D341Med (cell line): ENCODE data around the gene RGMA.

Source experiments
- DNase-seq: peaks from one replicate; pipeline ENCODE4 v3.0.0; 2012; ENCODE audit warnings: low spot score

Gene RGMA

DNA sequence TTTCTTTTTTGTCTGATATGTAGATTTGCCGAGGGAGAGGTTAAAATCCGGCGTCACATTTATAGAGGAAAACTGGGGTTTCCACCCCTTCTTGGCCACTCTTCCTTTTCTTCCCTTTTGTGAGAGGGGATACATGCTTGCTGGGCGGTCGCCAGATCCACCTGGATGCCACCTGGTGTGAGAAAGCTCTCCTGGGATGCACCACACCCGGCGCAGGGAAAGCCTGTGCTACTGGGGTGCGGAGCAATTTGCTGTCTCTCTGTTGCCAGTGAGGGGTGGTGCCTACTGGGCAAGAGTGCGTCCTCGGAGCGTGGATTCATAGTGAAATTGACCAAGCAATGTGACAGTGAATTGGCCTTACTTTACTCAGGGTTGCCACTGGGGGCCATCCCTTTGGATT lies 2.5 kb upstream of the RGMA start:
- DNase-seq, result no peak

DNA sequence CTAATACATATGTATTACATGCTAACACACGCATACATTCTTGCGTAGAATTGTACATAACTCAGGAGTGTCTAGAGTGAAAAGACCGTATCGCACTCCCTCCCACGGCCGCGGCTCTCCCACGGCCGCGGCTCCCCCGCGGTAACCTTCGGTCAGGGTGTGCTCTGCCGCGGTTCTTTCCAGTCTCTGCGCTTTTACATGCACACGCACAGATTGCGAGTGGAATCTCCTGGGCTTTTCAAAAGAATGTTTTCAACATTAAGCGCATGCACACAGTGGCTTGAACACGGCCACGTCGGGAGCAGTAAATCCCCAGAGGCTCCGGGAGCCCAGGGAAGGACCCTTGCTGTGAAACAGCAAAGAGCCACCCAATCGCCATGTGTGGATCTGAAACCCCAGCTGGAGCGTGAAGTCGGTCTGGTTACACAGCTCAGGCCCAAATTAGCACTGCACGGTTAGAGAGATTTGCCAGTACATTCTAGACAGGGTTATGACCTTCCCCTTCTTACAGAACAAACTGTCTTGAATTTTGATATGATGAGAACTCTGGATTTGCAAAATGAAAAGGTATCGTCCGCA lies 805 bp upstream of the RGMA start:
- no peak for DNase-seq

DNA sequence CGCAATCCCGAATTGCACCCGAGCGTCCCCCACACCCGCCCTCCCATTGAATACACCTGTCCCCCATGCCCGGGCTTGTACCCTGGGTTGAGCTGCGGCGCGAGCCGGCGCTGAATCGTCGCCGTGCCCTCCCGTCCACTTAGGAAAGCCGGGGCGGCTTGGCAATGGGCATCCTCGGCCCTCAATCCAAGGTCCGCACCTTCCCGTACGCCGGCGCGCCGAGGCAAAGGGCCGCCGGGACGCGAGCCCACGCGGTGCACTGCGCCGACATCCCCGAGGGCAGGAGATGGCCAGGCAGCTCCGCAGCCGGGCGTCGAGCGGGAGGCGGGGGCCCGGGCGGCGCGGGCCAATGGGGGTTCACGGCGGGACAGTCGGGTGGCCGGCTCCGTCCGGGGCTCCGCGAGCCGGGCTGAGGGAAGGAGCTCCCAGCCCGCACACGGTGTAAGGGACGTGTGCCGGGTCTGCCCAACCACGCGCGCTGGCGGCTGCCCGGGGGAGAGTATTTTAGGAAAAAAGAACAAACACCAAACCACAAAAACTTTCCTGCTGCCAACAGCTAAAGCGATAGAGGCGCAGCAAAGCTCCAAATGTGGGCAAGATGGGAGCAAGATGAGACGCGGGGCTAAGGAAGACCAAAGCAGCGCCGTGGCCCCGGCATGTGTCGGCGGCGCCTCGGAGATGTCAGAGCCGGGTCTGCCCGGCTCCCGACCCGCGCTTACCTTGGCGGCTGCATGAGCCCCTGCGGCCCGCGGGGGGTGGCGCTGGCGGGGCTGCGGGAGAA lies 621 bp downstream of the RGMA start:
- DNase-seq, result peak; percentile 79

DNA sequence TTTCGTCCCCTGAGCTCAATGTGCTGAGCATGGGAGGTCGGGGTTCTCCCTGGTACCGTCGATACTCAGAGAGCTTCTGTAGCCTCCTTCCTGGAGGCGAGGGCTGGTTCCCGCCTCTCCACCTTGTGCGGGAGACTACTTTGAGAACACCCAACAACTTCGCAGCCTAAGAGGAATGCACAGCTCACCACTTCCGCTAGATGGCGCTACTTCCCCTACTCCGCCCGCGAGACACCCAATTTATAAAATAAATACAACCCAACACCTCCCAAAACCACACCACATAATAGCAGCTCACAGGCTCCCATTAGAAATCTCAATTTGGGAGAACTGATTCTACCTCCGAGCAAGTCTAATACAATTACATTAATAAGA lies 1.2 kb downstream of the RGMA start:
- DNase-seq, result peak; percentile 84

DNA sequence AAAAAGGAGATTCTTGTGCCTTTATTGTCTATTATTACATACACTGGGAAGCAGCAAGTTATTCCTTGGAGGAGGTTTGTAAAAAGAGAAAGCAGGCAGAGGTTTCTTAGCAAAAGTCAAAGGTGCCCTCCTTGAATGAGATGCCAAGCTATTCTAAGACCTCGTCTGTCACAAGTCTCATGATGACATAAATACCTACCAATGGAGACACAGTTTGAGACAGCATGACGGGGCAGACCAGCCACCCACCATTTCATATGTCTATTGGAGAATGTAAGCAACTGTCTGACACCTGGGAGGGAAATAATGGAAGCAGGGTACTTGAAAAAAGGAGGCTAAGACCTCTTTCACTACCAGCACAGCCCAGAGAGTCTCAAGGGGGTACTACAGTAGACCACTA lies 2.2 kb downstream of the RGMA start:
- DNase-seq, result no peak

DNA sequence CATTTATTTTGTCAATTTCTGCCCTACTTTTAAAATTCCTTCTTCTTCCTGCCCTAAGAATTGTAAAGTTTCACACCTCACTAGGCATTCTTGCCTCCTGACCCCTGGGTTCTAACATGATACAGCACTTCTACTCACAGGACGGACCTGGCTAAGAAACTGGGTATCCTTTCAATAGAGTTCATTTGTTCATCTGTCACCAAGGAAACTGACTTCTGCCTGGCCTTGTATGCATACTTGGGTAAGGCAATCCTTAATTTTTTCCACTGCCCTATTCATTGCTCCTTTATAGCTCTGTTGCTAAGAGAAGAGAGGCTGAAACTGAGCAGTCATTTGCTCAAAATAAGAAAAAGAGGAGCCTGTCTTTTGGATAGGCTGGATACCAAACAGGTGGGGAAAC lies 3.3 kb downstream of the RGMA start:
- no peak for DNase-seq

DNA sequence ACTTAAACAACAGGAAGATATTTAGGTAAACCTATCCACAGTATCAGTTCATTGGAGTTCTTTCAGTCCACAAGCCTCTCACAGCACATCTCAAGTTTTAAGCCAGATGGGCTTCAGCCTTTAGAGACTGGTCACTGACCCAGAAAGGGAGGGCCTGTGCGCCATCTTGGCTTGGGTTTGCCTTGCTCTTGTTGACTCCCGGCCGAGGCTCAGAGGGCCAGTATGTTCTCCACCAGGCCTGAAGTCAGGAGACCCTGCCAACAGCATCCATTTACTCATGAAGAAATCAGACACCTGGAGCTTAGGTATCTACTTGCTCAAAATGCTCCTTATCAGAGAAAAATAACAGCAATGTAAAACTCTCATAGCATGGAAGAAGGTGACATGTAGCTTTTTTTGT lies 6.2 kb downstream of the RGMA start:
- no peak for DNase-seq

DNA sequence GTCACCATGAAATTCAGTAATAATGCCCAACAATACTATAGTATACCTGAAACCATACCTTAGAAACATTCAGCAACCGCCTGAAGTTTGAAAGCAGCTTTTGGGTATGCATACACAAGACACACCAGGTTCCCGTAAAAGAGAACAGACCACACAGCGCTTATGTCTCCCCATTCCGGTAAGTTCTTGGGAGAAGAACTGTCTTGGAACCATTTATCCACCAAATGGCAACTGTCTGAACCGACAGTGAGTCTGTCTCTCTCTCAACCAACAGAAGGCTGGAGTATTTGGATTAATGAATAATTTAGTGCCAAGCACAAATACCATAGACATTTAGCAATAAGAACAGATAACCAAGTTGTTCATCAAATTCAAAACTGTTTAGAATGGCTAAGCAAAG lies 7.6 kb downstream of the RGMA start:
- DNase-seq, result no peak

DNA sequence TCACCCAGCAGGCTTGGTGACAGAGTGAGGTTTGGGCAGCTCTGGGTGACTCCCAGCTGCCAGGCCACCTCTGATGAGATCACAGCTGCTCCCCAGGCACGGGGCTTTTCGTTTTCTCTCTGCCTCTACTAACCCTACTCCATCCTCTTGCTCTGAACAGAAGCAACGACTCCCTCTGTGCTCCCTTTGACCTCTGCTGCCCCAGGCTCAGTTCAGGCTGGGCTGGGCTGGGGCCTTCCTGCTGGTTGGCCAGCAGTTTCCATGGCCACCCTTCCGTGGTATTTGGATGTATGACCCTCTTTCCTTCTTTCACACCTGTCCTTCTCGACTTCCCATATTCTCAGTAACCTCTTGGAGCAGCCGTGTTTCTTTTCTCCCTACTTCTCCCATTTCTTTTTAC lies 8.6 kb downstream of the RGMA start:
- no peak for DNase-seq

DNA sequence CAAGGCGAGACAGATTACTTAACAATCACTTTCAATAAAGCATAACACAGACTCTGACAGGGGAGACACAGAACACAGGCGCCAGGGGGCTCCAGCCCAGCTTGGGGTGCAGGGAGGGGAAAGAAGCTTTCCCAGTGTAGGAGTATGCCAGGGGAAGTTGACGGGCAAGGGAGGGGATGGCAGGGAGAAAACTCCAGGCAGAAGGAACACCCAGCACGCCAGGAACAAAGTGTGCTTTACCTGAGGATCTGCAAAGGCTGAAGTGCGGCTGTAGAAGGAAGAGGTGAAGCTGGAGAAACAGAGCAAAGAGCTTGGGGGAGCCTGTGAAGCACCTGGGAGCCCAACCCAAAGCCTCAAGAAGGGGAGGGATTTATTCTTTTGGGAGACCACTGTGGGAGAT lies 12.1 kb downstream of the RGMA start:
- DNase-seq, result no peak

DNA sequence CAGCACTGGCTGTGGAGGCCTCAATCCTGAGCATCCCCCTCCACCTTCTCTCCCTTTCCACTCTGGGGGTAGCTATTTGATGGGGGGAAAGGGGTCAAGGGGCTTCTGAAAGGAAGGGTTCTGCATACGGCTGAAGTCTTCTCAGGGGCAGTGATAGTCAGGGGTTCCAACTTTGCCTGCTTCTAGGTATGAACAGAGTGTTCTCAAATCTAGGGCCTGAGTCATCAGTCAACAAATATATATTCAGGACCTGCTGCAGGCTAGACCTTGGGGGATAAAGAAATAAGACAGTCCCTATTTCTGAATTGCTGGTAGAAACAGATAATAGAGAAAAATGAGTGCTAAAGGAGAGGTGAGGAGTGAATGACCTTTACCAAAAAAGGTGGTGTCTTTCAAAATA lies 12.8 kb downstream of the RGMA start:
- no peak for DNase-seq

DNA sequence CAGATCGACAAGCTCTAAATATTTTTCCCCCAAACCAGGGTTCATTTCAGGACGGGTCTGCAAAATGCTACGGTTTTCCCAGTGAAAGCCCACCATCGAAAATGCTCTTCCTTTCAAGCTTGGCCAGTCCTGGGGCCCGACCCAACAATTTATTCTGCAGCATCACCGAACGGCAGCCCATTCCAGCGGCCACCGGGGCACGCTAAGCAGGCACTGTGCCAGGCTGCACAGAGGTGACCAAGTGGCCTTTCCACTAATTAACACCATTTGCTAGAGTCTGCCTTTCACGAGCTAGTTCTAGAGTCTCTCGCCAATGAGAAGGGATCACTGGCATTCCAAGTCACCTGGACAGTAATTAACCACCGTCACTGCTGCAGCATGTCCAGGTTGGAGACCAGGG lies 14.4 kb downstream of the RGMA start:
- DNase-seq, result no peak

DNA sequence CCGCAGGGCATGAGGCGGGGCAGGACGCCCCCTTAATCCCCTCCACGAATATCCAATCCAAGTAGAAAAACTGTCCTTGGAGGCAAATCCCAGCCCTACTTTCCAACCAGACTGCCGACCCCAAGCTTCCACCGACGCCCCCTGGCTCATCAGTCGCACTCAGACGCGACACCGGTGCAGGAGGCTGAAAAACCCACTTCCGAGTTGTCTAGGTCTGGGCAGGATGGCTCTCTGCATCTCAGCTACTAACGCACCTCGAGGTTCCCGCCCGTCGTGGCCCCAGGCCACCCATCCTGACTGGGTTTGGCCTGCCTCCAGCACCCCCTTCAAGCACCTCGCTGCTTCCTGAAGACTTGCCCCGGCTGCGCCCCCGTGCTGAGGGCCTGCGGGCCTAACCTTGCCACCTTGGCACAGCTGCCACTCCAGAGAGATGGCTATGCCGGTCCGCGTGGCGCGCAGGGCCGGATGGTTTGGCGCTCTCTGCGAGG lies 15.5 kb downstream of the RGMA start:
- DNase-seq, result no peak

DNA sequence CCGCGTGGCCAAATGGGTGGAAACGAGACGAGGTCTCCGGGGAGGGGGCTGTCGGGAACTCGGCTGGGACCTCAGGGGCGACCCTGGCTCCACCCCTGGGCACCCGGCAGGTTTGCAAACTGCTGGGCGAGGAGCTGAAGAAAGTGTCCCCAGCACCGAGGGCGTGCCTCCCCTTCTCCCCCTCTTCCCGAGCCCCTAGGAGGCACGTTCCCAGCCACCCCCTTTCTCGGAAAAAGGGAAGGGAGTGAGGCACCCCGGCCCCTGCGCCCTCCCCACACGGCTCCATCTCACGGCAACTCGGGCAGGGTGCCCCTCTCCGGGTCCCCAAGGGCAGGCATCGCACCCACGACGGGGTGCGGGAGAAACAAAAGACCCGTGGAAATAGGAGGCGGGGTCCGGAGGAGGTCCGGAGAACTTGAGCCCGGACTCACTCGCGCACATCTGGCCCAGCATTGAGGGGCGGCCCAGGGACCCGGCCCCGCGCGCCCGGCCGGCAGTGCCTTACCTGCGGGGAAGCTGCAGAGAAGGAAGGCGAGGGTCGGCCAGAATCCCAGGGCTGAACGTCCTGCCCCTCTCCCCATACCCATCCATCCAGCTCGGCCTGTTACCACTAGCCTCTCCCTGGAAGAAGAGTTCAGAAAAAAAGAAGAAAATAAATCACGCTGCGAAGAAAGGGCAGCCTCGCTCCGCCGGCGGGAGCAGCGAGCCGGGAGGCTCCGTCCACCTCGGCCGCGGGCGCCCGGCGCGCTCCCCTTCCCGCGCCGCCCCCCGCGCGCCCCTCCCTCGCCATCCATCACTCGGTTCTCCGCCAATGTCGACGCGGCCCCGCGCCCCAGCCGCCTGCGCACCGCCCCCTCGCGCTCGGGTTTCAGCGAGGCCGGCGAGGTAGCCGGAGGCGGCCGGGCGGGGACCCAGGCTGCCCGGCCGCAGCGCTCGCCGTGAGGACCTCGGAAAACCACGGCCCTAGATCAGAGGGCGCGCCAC lies 16.3 kb downstream of the RGMA start:
- DNase-seq, result peak; percentile 81

DNA sequence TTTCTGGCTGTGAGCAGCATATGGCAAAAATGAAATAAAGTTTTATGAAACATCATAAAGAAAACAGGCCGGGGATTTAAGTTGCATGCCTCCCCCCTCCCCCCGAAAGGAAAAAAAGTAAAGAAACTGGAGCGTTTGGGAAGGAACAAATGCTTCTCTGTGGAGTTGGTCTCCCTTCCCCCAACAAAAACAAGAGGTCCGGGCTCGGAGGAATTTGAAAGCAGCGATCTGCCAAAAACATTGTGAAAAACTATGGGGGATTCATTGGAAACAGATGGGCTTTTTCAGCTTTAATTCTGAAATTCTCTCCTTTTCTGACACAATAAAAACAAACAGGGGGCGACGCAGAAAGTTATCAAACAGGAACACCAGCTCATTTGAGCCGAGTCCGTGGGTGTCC lies 17.0 kb downstream of the RGMA start:
- DNase-seq, result no peak

DNA sequence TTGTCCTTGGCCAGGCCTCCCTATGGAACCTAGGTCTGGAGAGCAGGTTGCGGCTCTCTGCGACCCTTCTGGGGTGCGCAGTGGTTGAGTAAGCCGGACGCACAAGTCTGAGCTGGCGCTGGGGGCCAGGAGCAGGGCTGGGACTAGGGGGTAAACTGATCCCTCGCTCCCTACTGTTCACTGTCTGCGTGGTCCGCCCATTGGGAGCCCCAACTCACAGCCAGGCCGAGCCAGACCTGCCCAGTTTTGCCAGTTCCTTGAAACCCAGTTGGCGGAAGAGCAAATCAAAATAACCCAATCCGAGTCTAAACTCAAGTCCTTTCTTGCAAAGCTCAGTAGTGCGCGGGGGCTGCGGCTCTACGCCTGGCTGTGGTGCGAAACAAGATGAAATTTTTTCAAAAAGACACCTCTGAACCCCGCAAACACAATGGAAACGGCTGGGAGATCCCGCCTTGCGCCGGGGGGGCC lies 17.5 kb downstream of the RGMA start:
- no peak for DNase-seq

DNA sequence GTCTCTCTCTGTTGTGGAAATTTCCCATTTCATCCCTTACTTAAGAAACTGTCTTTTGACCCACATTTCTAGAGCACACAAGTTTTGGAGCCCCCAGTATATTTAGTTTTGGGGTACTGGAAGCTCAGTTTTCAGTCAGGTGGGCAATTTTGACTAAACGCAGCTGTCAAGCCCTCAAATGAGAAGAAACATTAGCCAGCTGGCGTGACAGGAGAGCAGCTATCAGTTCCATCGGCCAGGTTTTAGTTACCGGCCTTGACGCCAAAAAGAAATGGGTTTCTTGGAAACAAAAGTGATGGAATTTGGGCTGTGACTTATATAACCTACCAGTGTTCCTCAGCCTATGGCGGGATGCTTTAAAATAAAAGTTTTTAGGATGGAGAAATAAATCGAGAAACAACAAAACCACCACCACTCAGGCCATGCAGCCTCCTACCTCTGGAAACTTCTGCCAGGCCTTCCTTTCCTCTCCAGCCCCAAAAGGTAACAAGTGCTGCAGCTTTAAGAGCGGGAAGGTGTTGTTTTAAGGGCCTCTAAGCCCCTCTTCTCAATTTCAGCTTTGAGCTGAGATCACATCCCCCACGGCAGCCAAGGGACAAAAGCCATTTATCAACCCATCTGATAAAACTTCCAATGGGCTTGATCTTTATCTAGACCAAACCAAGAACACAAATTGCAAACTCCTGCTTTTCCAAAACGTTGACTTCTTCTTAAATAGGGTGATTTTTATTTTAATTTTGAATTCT lies 18.3 kb downstream of the RGMA start:
- no peak for DNase-seq

DNA sequence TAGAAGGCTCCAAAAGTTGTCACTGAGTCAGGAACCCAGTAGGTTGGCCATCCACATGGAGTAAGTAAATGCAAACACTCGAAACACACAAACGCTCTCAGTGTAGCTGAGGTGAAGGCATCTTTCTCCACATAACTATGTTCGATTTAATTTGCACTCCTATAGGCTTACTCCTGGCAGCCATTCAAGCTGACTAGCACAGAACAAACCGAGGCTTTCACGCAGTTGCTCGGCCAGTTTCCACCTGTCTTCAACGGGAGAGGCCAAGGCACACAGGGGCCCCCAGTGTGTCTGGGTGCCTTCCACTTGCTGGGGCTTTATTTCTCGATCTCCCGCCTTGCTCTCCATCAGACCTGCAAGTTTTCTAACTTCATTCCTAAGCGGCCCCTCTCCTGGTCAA lies 18.9 kb downstream of the RGMA start:
- DNase-seq, result no peak

DNA sequence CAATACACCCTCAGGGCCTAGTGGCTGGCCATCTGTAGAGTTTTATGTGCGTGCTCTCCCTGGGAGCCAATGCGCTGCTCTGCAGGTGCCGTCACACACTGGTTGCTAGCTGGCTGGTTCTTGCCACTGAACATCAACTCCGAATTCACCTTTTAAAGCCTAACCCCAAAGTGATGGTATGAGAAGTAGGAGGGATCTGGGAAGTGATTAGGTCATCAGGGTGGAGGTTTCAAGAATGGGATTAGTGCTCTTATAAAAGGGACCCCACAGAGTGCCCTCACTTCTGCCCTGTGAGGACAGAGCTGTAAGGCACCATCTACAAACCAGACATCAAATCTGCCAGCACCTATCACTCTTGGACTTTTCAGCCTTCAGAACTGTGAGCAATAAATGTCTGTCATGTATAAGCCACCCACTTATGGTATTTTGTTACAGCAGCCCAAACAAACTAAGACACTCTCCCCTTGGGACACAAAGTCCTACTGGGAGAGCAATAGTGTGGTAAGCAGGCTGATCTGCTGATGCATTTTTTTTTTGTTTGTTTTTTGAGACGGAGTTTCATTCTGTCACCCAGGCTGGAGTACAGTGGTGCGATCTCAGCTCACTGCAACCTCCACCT lies 20.3 kb downstream of the RGMA start:
- DNase-seq, result no peak

DNA sequence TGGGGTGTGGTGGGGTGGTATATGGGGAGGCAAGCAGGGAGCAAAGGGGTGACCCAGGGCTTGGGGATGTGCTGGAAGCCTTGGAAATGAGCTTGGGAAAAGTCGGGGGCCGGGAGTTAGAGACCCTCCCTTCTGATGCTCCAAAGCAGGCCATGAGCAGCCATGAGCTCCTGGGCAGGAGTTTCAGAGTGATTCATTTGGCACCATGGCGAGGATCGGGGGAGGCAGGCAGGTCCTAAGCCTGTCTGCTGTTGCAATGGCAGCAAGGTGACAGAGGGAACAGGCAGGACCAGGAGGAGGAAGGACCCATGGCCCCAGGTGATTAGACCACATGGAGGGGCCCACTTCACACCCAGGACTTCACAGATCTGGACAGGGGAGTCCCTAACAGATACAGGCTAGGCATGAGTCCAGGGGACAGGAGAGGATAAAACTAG lies 21.3 kb downstream of the RGMA start:
- no peak for DNase-seq

DNA sequence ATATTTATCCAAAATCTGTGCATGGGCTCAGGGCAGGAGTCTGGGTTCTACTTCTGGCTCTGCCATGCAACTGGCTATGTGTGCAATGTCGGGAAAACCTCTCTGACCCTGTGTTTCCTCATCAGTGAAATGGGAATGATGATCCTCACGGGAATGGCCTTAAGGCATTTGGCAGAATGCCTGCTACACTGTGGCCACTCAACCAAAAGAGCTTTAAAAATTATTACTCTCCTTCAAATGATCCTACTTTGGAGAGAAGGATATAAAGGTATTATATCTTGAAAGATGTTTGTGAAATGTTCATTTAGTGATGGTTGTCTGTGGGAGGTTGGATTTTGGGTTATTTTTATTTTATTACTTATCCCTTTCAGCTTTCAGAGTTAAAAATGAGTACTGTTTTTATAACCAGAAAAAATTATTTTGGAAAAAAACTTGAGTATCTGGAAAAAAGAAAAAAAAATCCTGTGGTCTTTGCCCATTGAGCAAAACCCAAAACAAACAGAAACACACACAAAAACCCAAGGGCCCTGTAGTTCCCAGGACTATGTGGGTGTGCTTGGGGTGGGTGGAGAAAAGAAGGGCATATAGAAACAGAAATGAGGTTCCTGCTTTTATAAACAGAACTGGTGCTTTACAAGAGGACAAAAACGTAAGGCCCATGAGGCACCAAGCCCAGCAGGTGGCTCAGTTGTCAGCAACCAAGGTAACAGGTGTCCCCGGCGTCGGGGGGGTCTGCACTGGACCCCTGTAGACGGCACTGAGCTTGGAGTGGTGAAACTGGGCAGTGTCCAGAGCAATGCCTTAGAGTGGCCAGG lies 22.0 kb downstream of the RGMA start:
- peak; percentile 28 for DNase-seq
